Fibroblast of mammary gland (primary cell): ENCODE results near the gene SAMD3.

ENCODE experiments used
- DNase-seq: peaks from one replicate; pipeline ENCODE4 v3.0.0-alpha.2; 2010; ENCODE audit warnings: low read depth
- H3K4me3 ChIP-seq: 2 replicates; pipeline ENCODE4 v1.5.1; 2011; ENCODE audit warnings: low read depth, mild to moderate bottlenecking, low read length, moderate library complexity; ENCODE audit not compliant: control insufficient read depth
- CTCF ChIP-seq: conservative IDR thresholded peaks from 2 replicates; pipeline ENCODE4 v1.5.1; 2011; ENCODE audit warnings: low read depth, low read length, inconsistent platforms; ENCODE audit not compliant: control insufficient read depth, insufficient read depth

The SAMD3 gene

GRCh38 chr6:130107710-130108109, 115.0 kb downstream of the SAMD3 start:
- DNase-seq = no peak
- H3K4me3 ChIP-seq = no peak overlapping the region
- no peak for TF ChIP-seq CTCF

- no peak for TF ChIP-seq CTCF
- H3K4me3 ChIP-seq = no peak overlapping the region
- DNase-seq = no peak
Observed at GRCh38 chr6:130105996-130106704, 116.6 kb downstream of the SAMD3 start.

GRCh38 chr6:130099119-130099518, 123.6 kb downstream of the SAMD3 start:
- no peak overlapping the region for H3K4me3 ChIP-seq
- no peak for DNase-seq
- no peak for TF ChIP-seq CTCF

GRCh38 chr6:130098317-130098716, 124.4 kb downstream of the SAMD3 start:
- no peak overlapping the region for H3K4me3 ChIP-seq
- no peak for DNase-seq
- TF ChIP-seq CTCF = no peak
